ENCODE results near the gene S100A9. TPM values are rescaled to one million over a fixed set of nuclear protein-coding genes. Genes with fewer than 3 reads are reported as not detected.

S100A9 gene
- total RNA-seq, 1 donor from 2014 or later, result 88.6 TPM

Other genes with a start within 250 kb of the S100A9 start
- not detected in 2 replicates for gene SPRR2F, start 244.3 kb upstream of the S100A9 start, total RNA-seq
- not detected in 2 replicates for gene SPRR2G, start 207.0 kb upstream of the S100A9 start, total RNA-seq
- gene LELP1, start 154.4 kb upstream of the S100A9 start, total RNA-seq, result not detected in 2 replicates
- 0.72 TPM in 1 of 2 replicates, not detected in the other for gene PRR9, start 140.3 kb upstream of the S100A9 start, total RNA-seq
- not detected in 2 replicates for gene LORICRIN, start 98.2 kb upstream of the S100A9 start, total RNA-seq
- gene PGLYRP3, start 44.9 kb upstream of the S100A9 start, total RNA-seq, result not detected in 2 replicates
- not detected in 2 replicates for gene PGLYRP4, start 9.0 kb upstream of the S100A9 start, total RNA-seq
- gene S100A12, start 17.8 kb downstream of the S100A9 start, total RNA-seq, result not detected in 2 replicates
- gene S100A8, start 33.2 kb downstream of the S100A9 start, total RNA-seq, result not detected in 2 replicates
- gene S100A7A, start 58.7 kb downstream of the S100A9 start, total RNA-seq, result not detected in 2 replicates
- gene S100A7, start 102.8 kb downstream of the S100A9 start, total RNA-seq, result not detected in 2 replicates
- 1,217 and 1,569 TPM in 2 replicates for gene S100A6, start 178.1 kb downstream of the S100A9 start, total RNA-seq
- 2.7 and 4.0 TPM in 2 replicates for gene S100A5, start 183.1 kb downstream of the S100A9 start, total RNA-seq
- 31.2 and 33.8 TPM in 2 replicates for gene S100A4, start 188.0 kb downstream of the S100A9 start, total RNA-seq
- gene S100A3, start 191.4 kb downstream of the S100A9 start, total RNA-seq, result 10.2 and 27.6 TPM in 2 replicates
- 24.8 and 25.6 TPM in 2 replicates for gene S100A2, start 208.0 kb downstream of the S100A9 start, total RNA-seq

Measured in epithelial cell of proximal tubule (primary cell).